SKM-1 (cell line): ENCODE results near the gene SLC22A4.

ENCODE experiments used
- DNase-seq: peaks from one replicate; lab custom pipeline; 2025; ENCODE audit not compliant: unreplicated experiment; lab: John Stamatoyannopoulos, UW

The SLC22A4 gene

GRCh38 chr5:132371603-132371994, 77.4 kb downstream of the SLC22A4 start:
- DNase-seq = no peak

GRCh38 chr5:132372127-132372526, 77.9 kb downstream of the SLC22A4 start:
- DNase-seq = peak; percentile 67

GRCh38 chr5:132372542-132372941, 78.3 kb downstream of the SLC22A4 start:
- DNase-seq = no peak

GRCh38 chr5:132375957-132376356, 81.8 kb downstream of the SLC22A4 start:
- DNase-seq = no peak

- no peak for DNase-seq
These were observed 82.8 kb downstream of the SLC22A4 start for GRCh38 chr5:132376694-132377641.

- DNase-seq = no peak
These were observed 83.5 kb downstream of the SLC22A4 start for GRCh38 chr5:132377738-132378137.

GRCh38 chr5:132378580-132378979, 84.4 kb downstream of the SLC22A4 start:
- no peak for DNase-seq

GRCh38 chr5:132380047-132380446, 85.9 kb downstream of the SLC22A4 start:
- no peak for DNase-seq

- no peak for DNase-seq
These were observed 86.5 kb downstream of the SLC22A4 start for GRCh38 chr5:132380741-132381140.

- no peak for DNase-seq
These were observed 87.4 kb downstream of the SLC22A4 start for GRCh38 chr5:132381614-132382013.

- no peak for DNase-seq
These were observed 89.1 kb downstream of the SLC22A4 start for GRCh38 chr5:132383261-132383660.

- no peak for DNase-seq
These were observed 89.8 kb downstream of the SLC22A4 start for GRCh38 chr5:132383984-132384383.

GRCh38 chr5:132384506-132385050, 90.4 kb downstream of the SLC22A4 start:
- no peak for DNase-seq

GRCh38 chr5:132385326-132386105, 91.3 kb downstream of the SLC22A4 start:
- DNase-seq = no peak

GRCh38 chr5:132386644-132387286, 92.6 kb downstream of the SLC22A4 start:
- DNase-seq = peak; percentile 22

- peak; percentile 33 for DNase-seq
These were observed 93.5 kb downstream of the SLC22A4 start for GRCh38 chr5:132387640-132388117.

- DNase-seq = no peak
These were observed 94.3 kb downstream of the SLC22A4 start for GRCh38 chr5:132388244-132389050.

- DNase-seq = no peak
These were observed 94.8 kb downstream of the SLC22A4 start for GRCh38 chr5:132389051-132389331.

GRCh38 chr5:132389585-132390286, 95.5 kb downstream of the SLC22A4 start:
- DNase-seq = no peak

GRCh38 chr5:132391247-132391646, 97.1 kb downstream of the SLC22A4 start:
- no peak for DNase-seq
